GM12864 (cell line): ENCODE measurements around the gene CAPN11.
A peak's percentile ranks its signal among the peaks of the same experiment; 100 is the strongest.

Source experiments
- DNase-seq: peaks from one replicate; pipeline ENCODE4 v3.0.0-alpha.2; 2011; ENCODE audit warnings: low read depth
- H3K4me3 ChIP-seq: 2 replicates; pipeline ENCODE4 v1.5.1; 2011; ENCODE audit warnings: mild to moderate bottlenecking, low read depth, low read length, control low read depth
- TF ChIP-seq, protein P1 (sequence below): IDR thresholded peaks from 2 replicates; pipeline ENCODE4 v1.5.1; 2011; ENCODE audit warnings: low read depth, mild to moderate bottlenecking, moderate library complexity, low read length, control low read depth, inconsistent platforms; ENCODE audit errors: missing control alignments

CAPN11 gene

DNA sequence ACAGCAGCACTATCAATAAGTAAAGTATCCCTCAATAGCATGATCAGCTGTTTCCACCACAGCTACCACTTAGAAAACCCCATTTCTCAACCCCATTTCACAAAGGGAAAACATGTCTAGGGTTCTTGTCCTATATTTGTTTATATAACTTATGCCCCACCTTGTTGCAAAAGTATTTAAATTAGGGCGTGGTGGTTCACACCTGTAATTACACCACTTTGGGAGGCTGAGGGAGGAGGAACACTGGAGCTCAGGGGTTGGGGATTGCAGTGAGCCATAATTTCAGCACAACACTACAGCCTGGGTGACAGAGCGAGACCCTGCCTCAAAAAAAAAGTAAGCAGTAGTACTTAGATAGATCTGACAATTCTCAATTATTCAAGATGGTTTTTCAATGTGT, 35.1 kb upstream of the CAPN11 start:
- no peak for DNase-seq
- H3K4me3 ChIP-seq = no peak overlapping the region
- TF ChIP-seq, protein P1, sequence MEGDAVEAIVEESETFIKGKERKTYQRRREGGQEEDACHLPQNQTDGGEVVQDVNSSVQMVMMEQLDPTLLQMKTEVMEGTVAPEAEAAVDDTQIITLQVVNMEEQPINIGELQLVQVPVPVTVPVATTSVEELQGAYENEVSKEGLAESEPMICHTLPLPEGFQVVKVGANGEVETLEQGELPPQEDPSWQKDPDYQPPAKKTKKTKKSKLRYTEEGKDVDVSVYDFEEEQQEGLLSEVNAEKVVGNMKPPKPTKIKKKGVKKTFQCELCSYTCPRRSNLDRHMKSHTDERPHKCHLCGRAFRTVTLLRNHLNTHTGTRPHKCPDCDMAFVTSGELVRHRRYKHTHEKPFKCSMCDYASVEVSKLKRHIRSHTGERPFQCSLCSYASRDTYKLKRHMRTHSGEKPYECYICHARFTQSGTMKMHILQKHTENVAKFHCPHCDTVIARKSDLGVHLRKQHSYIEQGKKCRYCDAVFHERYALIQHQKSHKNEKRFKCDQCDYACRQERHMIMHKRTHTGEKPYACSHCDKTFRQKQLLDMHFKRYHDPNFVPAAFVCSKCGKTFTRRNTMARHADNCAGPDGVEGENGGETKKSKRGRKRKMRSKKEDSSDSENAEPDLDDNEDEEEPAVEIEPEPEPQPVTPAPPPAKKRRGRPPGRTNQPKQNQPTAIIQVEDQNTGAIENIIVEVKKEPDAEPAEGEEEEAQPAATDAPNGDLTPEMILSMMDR = no peak

DNA sequence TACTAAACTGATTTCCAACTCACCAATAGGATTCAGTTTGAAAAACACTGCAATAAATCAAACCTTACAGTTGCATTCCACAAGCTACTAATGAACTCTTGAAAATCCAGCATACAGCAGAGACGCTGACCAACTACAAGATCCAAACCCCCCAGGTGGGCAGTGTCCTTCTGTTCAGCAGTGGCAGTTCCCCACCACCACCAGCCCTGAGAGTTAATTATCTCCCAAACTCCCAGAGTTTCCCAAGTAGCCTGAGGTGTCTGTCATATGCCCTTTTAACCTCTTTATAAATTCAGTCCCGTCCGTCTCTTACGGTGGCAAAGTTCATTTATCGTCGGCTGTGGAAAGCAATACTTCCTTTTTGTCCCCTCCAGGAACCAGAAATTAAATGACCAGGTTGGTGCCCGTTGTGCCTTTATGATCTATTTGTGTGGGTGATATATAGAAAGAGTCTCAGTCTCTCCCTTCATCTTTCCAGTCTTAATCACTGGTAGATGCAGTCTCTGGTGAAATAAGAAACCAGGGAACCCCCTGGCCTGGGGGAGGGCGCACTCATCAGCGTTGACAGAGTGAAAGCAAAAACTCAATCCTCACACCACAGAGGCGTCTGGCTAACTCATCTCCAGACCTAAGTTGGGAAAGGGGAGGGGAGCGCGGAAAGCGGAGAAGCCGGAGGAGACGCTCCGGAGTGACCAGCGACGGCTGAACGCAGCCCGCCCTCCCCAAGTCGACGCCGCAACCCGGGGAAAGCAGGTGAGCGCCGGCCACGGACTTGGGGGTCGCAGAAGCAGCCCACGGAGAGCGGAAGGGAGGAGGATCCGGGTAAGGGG, 32.1 kb upstream of the CAPN11 start:
- peak; percentile 24 for DNase-seq
- peak overlapping the region; percentile 68 for H3K4me3 ChIP-seq
- TF ChIP-seq, protein P1 = no peak

DNA sequence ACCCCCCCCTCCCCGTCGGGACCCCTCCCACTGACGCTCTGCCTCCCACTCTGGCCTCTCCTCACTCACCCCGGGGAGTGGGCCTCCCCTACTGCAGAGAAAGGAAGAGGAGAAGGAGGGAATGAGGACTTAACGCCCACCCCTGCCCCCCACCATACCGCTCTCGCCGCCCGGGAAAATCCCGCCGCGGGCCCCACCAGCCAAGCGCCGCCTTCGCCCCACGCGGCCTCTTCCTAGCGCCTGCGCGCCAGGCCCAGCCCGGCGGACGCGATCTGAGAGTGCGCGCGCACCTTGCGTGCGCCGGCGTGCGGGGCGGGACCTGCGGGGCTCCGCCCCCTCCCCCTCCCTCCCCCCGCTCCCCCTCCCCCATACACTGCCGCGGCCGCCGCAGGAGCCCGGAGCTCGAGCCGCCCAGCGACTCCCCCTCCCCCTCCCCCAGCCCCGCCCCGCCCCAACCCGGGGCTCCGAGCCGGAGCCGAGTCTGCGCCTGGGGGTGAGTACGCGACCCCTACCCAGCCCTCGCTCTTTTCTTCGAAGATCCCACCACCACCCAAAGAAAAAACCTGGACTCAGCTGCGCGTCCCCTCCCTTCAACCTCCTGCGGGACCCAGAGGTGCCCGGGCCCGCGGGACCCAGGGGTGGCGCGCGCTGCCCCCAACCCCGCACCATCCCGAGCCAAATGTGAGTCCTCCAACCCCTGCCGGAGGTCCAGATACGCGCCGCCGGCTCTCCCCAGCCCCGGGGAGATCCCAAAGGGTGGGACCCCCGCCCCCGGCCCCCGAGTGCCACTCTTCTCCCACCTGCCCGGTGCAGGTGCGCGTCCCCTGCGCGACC, 31.2 kb upstream of the CAPN11 start, which contains the start of the genes MRPL14 and TMEM63B:
Gene MRPL14, minus strand, starts transcription at position 267 of the 834 bp plus-strand sequence. CDS start 10,841 bp downstream, outside the sequence.
Gene TMEM63B, plus strand, starts transcription at position 369 of the 834 bp plus-strand sequence. CDS start 7,031 bp downstream, outside the sequence.
- peak; percentile 38 for DNase-seq
- TF ChIP-seq, protein P1 = no peak
- H3K4me3 ChIP-seq = peak within 1 kb of the TSS; percentile 84

DNA sequence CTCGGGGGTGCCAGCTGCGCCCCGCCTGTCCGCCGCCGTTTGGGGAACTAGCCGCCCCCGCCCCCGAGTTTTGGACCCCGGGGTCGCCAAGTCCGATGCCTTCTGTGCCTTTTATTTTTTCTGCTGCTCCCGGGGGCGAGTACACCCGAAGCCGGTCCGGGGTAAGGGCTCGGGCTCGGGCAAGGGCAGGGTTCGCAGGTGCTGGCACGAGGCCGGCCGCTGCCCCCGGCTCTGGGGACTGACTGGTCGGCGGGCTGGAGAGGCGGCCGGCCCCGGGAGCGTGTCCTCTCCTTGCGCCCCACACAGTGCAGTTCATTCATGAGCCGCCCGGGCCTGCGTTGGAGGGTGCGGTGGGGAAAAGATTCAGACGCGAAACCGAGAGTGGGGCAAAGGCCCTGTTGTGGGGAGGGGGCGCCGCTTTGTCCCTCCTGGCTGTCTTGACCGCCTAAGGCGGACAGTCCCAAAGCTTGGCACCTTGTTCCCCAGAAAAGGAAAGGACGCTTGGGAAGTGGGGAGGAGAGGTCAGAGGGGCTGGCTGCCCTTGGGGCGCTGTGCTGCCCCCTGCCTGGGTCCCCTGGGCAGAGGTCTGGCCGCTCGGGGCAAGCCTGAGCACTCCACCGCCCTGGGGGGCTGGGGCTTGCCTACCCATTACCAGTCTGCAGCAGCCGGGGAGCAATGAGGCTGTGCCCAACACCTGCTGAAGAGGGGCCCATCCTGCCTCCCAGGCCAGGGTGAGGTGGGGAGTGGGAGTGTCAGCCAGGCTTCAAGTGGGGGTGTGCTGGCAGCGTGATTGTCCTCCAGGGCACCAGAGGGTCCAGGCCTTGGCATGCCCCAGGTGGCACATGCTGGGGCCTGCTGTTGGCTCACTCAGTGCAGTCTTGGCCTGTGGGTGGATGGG, 30.4 kb upstream of the CAPN11 start:
- TF ChIP-seq, protein P1 = peak; percentile 1
- peak overlapping the region; percentile 84 for H3K4me3 ChIP-seq
- no peak for DNase-seq

DNA sequence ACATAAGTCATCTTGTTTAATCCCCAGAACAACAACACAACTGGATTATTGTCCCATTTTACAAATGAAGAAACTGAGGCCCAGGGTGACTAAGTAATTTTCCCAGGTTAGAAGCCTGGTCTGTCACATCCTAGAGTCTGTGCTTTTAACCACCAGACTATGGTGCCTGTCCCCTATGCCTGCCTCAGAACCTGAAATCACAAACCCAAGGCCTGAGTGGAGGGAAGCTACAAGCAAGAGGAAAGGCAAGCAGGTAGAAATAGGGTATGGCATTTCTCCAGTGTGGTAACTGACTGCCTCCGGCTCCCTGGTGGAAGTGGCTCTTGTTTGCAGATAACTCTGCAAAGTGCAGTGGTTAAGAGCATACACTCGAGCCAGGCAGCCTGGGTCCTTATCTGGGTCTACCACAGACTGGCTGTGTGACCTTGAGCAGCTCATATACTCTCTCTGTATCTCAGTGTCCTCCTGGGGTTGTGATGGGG, 28.7 kb upstream of the CAPN11 start:
- no peak for DNase-seq
- TF ChIP-seq, protein P1 = no peak
- H3K4me3 ChIP-seq = no peak overlapping the region

DNA sequence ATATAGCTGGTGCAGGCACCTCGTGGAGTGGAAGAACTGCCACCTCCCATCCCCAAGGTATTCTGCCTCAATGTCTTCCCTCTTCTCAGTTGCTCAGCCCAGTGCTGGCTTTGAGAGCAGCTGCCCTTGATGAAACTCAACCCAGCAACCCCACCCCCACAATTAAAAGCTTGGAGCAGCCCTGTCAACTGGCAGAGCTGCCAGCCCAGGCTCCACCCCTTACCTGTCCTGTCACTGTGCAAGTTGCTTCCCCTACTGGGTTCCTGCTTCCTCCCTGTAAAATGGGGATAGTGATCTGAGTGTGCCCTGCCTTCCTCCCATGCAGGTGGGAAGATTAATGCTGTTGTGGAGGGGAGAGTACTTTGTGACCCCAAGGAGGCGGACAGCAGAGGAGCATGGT, 26.7 kb upstream of the CAPN11 start:
- DNase-seq = no peak
- TF ChIP-seq, protein P1 = no peak
- H3K4me3 ChIP-seq = no peak overlapping the region
